ENCODE data around the gene ROCK2. TPM values are rescaled to one million over a fixed set of nuclear protein-coding genes. Genes with fewer than 3 reads are reported as not detected.
A peak's percentile ranks its signal among the peaks of the same experiment; 100 is the strongest.

The ROCK2 gene
- polyA plus RNA-seq, 2 of the 4 experiments (the other 2 are of a cell fraction), result 34.0 to 38.7 TPM

DNA sequence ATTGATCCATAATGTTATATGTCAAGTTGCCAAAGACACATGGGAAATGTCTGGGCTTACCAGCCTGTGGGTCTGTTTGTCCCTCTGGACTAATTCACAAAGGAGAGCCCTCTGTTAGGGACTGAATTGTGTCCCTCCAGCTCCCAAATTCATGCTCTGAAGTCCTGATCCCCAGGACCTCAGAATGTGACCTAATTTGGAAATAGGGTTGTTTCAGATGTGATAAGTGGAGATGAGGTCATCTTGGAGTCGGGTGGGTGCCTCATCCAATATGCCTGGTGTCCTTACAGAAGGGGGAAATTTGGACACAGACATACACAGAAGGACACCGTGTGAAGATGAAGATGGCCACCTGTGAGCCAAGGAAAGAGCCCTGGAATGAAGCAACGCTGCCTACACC is 41.4 kb upstream of the ROCK2 start:
- FAIRE-seq (no peak), ATAC-seq (no peak), DNase-seq (ENCODE audit: low read depth in 1 of 2, low spot score in 1 of 2) (no peak)
- peak overlapping the region; percentile 86 to 92 for H3K27ac ChIP-seq
- POLR2A ChIA-PET, result no interaction called here
- TF ChIP-seq RCOR1 (IDR thresholded peaks at IDR 0.05; ENCODE audit: low read depth, low read length) (no peak), HDAC2 (IDR thresholded peaks at IDR 0.05) (no peak), CEBPB (IDR thresholded peaks at IDR 0.05) (no peak), RAD21 (conservative IDR thresholded peaks at IDR 0.05 in 1 of 2, IDR thresholded peaks at IDR 0.05 in 1 of 2) (no peak), MAZ (IDR thresholded peaks at IDR 0.05; ENCODE audit: borderline replicate concordance, low read depth, low read length) (no peak), CBX2 (IDR thresholded peaks at IDR 0.05; ENCODE audit: borderline replicate concordance, low read depth) (no peak), FOXS1 (CRISPR knock-in tag; IDR thresholded peaks at IDR 0.05) (no peak), JUN (IDR thresholded peaks at IDR 0.05) (no peak), NPAS2 (CRISPR knock-in tag; IDR thresholded peaks at IDR 0.05; ENCODE audit: borderline replicate concordance) (no peak)
- TF ChIP-seq, protein P1, sequence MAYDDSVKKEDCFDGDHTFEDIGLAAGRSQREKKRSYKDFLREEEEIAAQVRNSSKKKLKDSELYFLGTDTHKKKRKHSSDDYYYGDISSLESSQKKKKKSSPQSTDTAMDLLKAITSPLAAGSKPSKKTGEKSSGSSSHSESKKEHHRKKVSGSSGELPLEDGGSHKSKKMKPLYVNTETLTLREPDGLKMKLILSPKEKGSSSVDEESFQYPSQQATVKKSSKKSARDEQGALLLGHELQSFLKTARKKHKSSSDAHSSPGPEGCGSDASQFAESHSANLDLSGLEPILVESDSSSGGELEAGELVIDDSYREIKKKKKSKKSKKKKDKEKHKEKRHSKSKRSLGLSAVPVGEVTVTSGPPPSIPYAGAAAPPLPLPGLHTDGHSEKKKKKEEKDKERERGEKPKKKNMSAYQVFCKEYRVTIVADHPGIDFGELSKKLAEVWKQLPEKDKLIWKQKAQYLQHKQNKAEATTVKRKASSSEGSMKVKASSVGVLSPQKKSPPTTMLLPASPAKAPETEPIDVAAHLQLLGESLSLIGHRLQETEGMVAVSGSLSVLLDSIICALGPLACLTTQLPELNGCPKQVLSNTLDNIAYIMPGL (CRISPR knock-in tag; IDR thresholded peaks at IDR 0.05; ENCODE audit: borderline replicate concordance), result no peak
- TF ChIP-seq, protein P2, sequence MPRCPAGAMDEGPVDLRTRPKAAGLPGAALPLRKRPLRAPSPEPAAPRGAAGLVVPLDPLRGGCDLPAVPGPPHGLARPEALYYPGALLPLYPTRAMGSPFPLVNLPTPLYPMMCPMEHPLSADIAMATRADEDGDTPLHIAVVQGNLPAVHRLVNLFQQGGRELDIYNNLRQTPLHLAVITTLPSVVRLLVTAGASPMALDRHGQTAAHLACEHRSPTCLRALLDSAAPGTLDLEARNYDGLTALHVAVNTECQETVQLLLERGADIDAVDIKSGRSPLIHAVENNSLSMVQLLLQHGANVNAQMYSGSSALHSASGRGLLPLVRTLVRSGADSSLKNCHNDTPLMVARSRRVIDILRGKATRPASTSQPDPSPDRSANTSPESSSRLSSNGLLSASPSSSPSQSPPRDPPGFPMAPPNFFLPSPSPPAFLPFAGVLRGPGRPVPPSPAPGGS (IDR thresholded peaks at IDR 0.05), result no peak
- H3K4me2 ChIP-seq, result peak overlapping the region; percentile 54
- 58% methylated on average over 3 of the region's 3 CpGs for WGBS (ENCODE audit: missing lambda C conversion rate)
- no peak overlapping the region for H3K4me3 ChIP-seq
- CTCF ChIA-PET, result interaction anchor here (1.7 to 9.7 kb wide), 3 partner anchors 9 to 32 kb away, joined by 4 to 55 read pairs (median 14); no protein-coding TSS in a partner anchor
- no peaks in the 10 kb centered on the region for H3K9me3 ChIP-seq
- H3K4me1 ChIP-seq, result peaks cover 63% of the 10 kb centered on the region

DNA sequence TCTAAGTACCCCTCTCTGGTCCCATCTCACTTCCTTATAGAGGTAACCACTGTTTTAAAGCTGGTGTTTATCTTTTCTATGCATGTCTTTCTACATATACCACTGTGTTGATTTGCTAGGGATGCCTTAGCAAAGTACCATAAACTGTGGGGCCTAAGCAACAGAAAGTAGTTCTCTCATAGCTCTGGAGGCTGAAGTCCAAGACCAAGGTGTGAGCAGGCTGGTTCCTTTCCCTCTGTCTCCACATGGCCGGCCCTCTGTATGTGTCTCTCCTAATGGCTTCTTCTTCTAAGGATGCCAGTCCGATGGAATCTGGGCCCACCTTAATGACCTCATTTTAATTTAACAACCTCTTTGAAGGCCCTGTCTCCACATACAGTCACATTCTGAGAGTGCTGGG is 40.8 kb upstream of the ROCK2 start:
- TF ChIP-seq RCOR1 (IDR thresholded peaks at IDR 0.05; ENCODE audit: low read depth, low read length) (no peak), MAZ (IDR thresholded peaks at IDR 0.05; ENCODE audit: borderline replicate concordance, low read depth, low read length) (no peak)
- TF ChIP-seq, protein P3, sequence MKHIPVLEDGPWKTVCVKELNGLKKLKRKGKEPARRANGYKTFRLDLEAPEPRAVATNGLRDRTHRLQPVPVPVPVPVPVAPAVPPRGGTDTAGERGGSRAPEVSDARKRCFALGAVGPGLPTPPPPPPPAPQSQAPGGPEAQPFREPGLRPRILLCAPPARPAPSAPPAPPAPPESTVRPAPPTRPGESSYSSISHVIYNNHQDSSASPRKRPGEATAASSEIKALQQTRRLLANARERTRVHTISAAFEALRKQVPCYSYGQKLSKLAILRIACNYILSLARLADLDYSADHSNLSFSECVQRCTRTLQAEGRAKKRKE (CRISPR knock-in tag; IDR thresholded peaks at IDR 0.05; ENCODE audit: low read depth), result no peak
- TF ChIP-seq, protein P4, sequence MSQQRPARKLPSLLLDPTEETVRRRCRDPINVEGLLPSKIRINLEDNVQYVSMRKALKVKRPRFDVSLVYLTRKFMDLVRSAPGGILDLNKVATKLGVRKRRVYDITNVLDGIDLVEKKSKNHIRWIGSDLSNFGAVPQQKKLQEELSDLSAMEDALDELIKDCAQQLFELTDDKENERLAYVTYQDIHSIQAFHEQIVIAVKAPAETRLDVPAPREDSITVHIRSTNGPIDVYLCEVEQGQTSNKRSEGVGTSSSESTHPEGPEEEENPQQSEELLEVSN (IDR thresholded peaks at IDR 0.05; ENCODE audit: borderline replicate concordance, low read depth), result no peak
- Histone ChIP-seq H3K4me2 (no peak overlapping the region), H3K27ac (peak overlapping the region; percentile 86 to 92; a peak in 5 of 6 replicates), H3K4me3 (no peak overlapping the region), H3K9me3 (no peaks in the 10 kb centered on the region), H3K4me1 (peaks cover 57% of the 10 kb centered on the region)
- no peak for FAIRE-seq
- ChIA-PET POLR2A (interaction anchor here (0.8 kb wide), 1 partner anchor 40 kb away, joined by 3 read pairs; no protein-coding TSS in a partner anchor), CTCF (interaction anchor here (1.3 to 9.7 kb wide), 4 partner anchors 8 to 189 kb away, joined by 3 to 55 read pairs (median 9); no protein-coding TSS in a partner anchor)
- no peak for DNase-seq (ENCODE audit: low read depth in 1 of 2, low spot score in 1 of 2)
- 94% methylated on average over 2 of the region's 2 CpGs for WGBS (ENCODE audit: missing lambda C conversion rate)
- no peak for ATAC-seq

DNA sequence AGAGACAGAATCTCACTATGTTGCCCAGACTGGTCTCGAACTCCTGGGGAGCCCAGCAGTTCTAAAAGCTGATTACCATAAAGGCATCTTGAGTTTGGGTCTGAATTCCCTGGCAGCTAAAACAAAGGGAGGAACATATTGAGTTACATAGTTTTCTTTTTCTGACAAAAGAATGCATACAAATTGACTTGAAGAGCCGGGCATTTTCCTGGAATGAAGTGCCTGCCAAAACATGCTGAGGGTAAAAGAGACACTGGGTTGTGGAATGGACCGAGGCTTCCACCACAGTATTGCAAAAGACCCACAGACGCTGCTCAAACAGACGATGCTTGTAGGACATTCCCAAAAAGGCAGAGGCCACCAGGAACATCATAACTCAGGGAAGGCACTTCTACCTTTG is 35.1 kb upstream of the ROCK2 start:
- no peak overlapping the region for H3K4me2 ChIP-seq
- DNase-seq (ENCODE audit: low read depth in 1 of 2, low spot score in 1 of 2), result no peak
- ChIA-PET POLR2A (interaction anchor here (0.7 kb wide), 1 partner anchor 35 kb away, joined by 3 read pairs; the partner anchor contains the start of gene ROCK2), CTCF (interaction anchor here (1.1 to 6.2 kb wide), 3 partner anchors 8 to 24 kb away, joined by 3 to 55 read pairs (median 3); no protein-coding TSS in a partner anchor)
- WGBS (ENCODE audit: missing lambda C conversion rate), result 69% methylated on average over 5 of the region's 5 CpGs
- ATAC-seq, result no peak
- no peaks in the 10 kb centered on the region for H3K9me3 ChIP-seq
- FAIRE-seq, result no peak
- H3K4me3 ChIP-seq, result no peak overlapping the region
- H3K27ac ChIP-seq, result peak overlapping the region in 1 of 2 experiments; percentile 49; a peak in 4 of 6 replicates
- H3K4me1 ChIP-seq, result peaks cover 25% of the 10 kb centered on the region
- TF ChIP-seq HOXA7 (CRISPR knock-in tag; IDR thresholded peaks at IDR 0.05), result no peak
- no peak for TF ChIP-seq POLR2AphosphoS2 (conservative IDR thresholded peaks at IDR 0.05; ENCODE audit: low read length)
- TF ChIP-seq PHF8 (IDR thresholded peaks at IDR 0.05; ENCODE audit: borderline replicate concordance, low read depth), result no peak
- TF ChIP-seq GATA3 (IDR thresholded peaks at IDR 0.05; ENCODE audit: borderline replicate concordance), result no peak
- TF ChIP-seq FOSL2 (IDR thresholded peaks at IDR 0.05), result no peak
- no peak for TF ChIP-seq FOSL2 (CRISPR knock-in tag; IDR thresholded peaks at IDR 0.05)
- TF ChIP-seq RARB (CRISPR knock-in tag; IDR thresholded peaks at IDR 0.05), result no peak
- TF ChIP-seq CBX8 (IDR thresholded peaks at IDR 0.05), result no peak
- TF ChIP-seq, protein P5, sequence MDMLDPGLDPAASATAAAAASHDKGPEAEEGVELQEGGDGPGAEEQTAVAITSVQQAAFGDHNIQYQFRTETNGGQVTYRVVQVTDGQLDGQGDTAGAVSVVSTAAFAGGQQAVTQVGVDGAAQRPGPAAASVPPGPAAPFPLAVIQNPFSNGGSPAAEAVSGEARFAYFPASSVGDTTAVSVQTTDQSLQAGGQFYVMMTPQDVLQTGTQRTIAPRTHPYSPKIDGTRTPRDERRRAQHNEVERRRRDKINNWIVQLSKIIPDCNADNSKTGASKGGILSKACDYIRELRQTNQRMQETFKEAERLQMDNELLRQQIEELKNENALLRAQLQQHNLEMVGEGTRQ (IDR thresholded peaks at IDR 0.05), result no peak
- no peak for TF ChIP-seq ZC3H11A (IDR thresholded peaks at IDR 0.05)
- TF ChIP-seq, protein P2 (IDR thresholded peaks at IDR 0.05), result no peak
- no peak for TF ChIP-seq KDM1A (IDR thresholded peaks at IDR 0.05; ENCODE audit: low read depth)
- TF ChIP-seq, protein P6, sequence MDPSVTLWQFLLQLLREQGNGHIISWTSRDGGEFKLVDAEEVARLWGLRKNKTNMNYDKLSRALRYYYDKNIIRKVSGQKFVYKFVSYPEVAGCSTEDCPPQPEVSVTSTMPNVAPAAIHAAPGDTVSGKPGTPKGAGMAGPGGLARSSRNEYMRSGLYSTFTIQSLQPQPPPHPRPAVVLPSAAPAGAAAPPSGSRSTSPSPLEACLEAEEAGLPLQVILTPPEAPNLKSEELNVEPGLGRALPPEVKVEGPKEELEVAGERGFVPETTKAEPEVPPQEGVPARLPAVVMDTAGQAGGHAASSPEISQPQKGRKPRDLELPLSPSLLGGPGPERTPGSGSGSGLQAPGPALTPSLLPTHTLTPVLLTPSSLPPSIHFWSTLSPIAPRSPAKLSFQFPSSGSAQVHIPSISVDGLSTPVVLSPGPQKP (IDR thresholded peaks at IDR 0.05; ENCODE audit: low read depth, low read length), result no peak
- TF ChIP-seq TFCP2L1 (CRISPR knock-in tag; IDR thresholded peaks at IDR 0.05), result no peak
